Astrocyte (in vitro differentiated cells and primary cell): ENCODE results near the gene RALGPS2. TPM values are rescaled to one million over a fixed set of nuclear protein-coding genes. Genes with fewer than 3 reads are reported as not detected.

ENCODE experiments used
- DNase-seq: peaks from one replicate; pipeline ENCODE4 v3.0.0-alpha.2; 2010; ENCODE audit warnings: low read depth
- FAIRE-seq: peaks from 2 replicates; lab custom pipeline; 2011; peaks lifted over from hg19 to GRCh38; lab: Jason Lieb, UNC
- H2AFZ ChIP-seq: 2 replicates; pipeline ENCODE4 v1.6.0; 2012; ENCODE audit warnings: low read depth, low read length, inconsistent platforms
- H3K27ac ChIP-seq: 2 replicates; pipeline ENCODE4 v1.5.1; 2011; ENCODE audit warnings: low read depth, low read length, inconsistent platforms
- H3K27me3 ChIP-seq: 2 replicates; pipeline ENCODE4 v1.6.0; 2011; ENCODE audit warnings: low read length, inconsistent platforms; ENCODE audit not compliant: insufficient read depth
- H3K36me3 ChIP-seq: 2 replicates; pipeline ENCODE4 v1.5.1; 2011; ENCODE audit warnings: low read length, inconsistent platforms; ENCODE audit not compliant: insufficient read depth
- H3K4me1 ChIP-seq: 2 replicates; pipeline ENCODE4 v1.5.1; 2011; ENCODE audit warnings: low read length, inconsistent platforms; ENCODE audit not compliant: insufficient read depth
- H3K4me2 ChIP-seq: 2 replicates; pipeline ENCODE4 v1.6.0; 2012; ENCODE audit warnings: low read length, inconsistent platforms
- H3K4me3 ChIP-seq: 2 replicates; pipeline ENCODE4 v1.5.1; 2011; ENCODE audit warnings: low read depth, mild to moderate bottlenecking, low read length, inconsistent platforms; ENCODE audit not compliant: insufficient read depth
- H3K79me2 ChIP-seq: 2 replicates; pipeline ENCODE4 v1.6.0; 2012; ENCODE audit warnings: mild to moderate bottlenecking, low read length, inconsistent platforms; ENCODE audit not compliant: insufficient read depth
- H3K9ac ChIP-seq: 2 replicates; pipeline ENCODE4 v1.6.0; 2012; ENCODE audit warnings: mild to moderate bottlenecking, low read length, inconsistent platforms
- H3K9me3 ChIP-seq: 2 replicates; pipeline ENCODE4 v1.5.1; 2012; ENCODE audit warnings: low read depth, mild to moderate bottlenecking, low read length, inconsistent platforms; ENCODE audit not compliant: insufficient read depth
- H4K20me1 ChIP-seq: 2 replicates; pipeline ENCODE4 v1.6.0; 2012; ENCODE audit warnings: low read length, inconsistent platforms; ENCODE audit not compliant: insufficient read depth
- H3K27ac Mint-ChIP-seq: one replicate; pipeline ENCODE4 v1.8.0; 2021; ENCODE audit warnings: mild to moderate bottlenecking, mixed read lengths; ENCODE audit not compliant: unreplicated experiment
- H3K27me3 Mint-ChIP-seq: one replicate; pipeline ENCODE4 v1.8.0; 2021; ENCODE audit warnings: low read depth, mixed read lengths; ENCODE audit not compliant: unreplicated experiment
- H3K36me3 Mint-ChIP-seq: one replicate; pipeline ENCODE4 v1.8.0; 2021; ENCODE audit warnings: low read depth, mixed read lengths; ENCODE audit not compliant: unreplicated experiment
- H3K4me1 Mint-ChIP-seq: one replicate; pipeline ENCODE4 v1.8.0; 2021; ENCODE audit warnings: low read depth, mixed read lengths; ENCODE audit not compliant: unreplicated experiment
- H3K4me3 Mint-ChIP-seq: one replicate; pipeline ENCODE4 v1.8.0; 2021; ENCODE audit warnings: mild to moderate bottlenecking, moderate library complexity, mixed read lengths; ENCODE audit not compliant: unreplicated experiment
- H3K9me3 Mint-ChIP-seq: one replicate; pipeline ENCODE4 v1.8.0; 2021; ENCODE audit warnings: mild to moderate bottlenecking, mixed read lengths; ENCODE audit not compliant: unreplicated experiment
- CTCF ChIP-seq: IDR thresholded peaks from 2 replicates; pipeline ENCODE4 v1.5.1; 2011; ENCODE audit warnings: low read depth, mild to moderate bottlenecking, inconsistent platforms, low read length, moderate library complexity; ENCODE audit not compliant: insufficient read depth
- EZH2 ChIP-seq: IDR thresholded peaks from 2 replicates; pipeline ENCODE4 v1.6.1; 2012; ENCODE audit warnings: mild to moderate bottlenecking, low read length, inconsistent platforms; ENCODE audit not compliant: insufficient read depth
- total RNA-seq: library from RNA; stranded (reverse); gene quantifications from 2 replicates; pipeline ENCODE4 v1.2.1, GENCODE V29; 2021

Gene RALGPS2
- total RNA-seq, 1 donor from 2014 or later, result 33.6 TPM

GRCh38 chr1:178740491-178740890, 15.4 kb downstream of the RALGPS2 start:
- H3K4me1 ChIP-seq, result no peaks in the 10 kb centered on the region
- no peaks in the 10 kb centered on the region for H4K20me1 ChIP-seq
- no peaks in the 10 kb centered on the region for H3K36me3 ChIP-seq
- no peaks in the 10 kb centered on the region for H3K27me3 ChIP-seq
- TF ChIP-seq EZH2 (no peak), CTCF (no peak)
- H3K9me3 ChIP-seq, result no peaks in the 10 kb centered on the region
- no peak for DNase-seq
- no peak overlapping the region for H3K4me3 Mint-ChIP-seq
- H3K27ac ChIP-seq, result no peak overlapping the region
- no peak overlapping the region for H3K9ac ChIP-seq
- H3K4me2 ChIP-seq, result no peak overlapping the region
- H3K27me3 Mint-ChIP-seq, result no peaks in the 10 kb centered on the region
- no peak overlapping the region for H2AFZ ChIP-seq
- peaks cover 6% of the 10 kb centered on the region for H3K9me3 Mint-ChIP-seq
- no peak overlapping the region for H3K27ac Mint-ChIP-seq
- no peak for FAIRE-seq
- H3K36me3 Mint-ChIP-seq, result peaks cover 40% of the 10 kb centered on the region
- H3K4me1 Mint-ChIP-seq, result no peaks in the 10 kb centered on the region
- no peaks in the 10 kb centered on the region for H3K79me2 ChIP-seq
- H3K4me3 ChIP-seq, result no peak overlapping the region

- H4K20me1 ChIP-seq, result no peaks in the 10 kb centered on the region
- H3K27me3 Mint-ChIP-seq, result no peaks in the 10 kb centered on the region
- H3K4me3 ChIP-seq, result no peak overlapping the region
- no peak overlapping the region for H3K27ac ChIP-seq
- H3K4me1 Mint-ChIP-seq, result no peaks in the 10 kb centered on the region
- H3K9me3 ChIP-seq, result no peaks in the 10 kb centered on the region
- FAIRE-seq (no peak), DNase-seq (no peak)
- no peak overlapping the region for H3K4me2 ChIP-seq
- no peak for TF ChIP-seq EZH2
- no peak for TF ChIP-seq CTCF
- H3K36me3 Mint-ChIP-seq, result peaks cover 40% of the 10 kb centered on the region
- no peaks in the 10 kb centered on the region for H3K4me1 ChIP-seq
- no peak overlapping the region for H3K9ac ChIP-seq
- no peak overlapping the region for H3K27ac Mint-ChIP-seq
- H3K4me3 Mint-ChIP-seq, result no peak overlapping the region
- no peaks in the 10 kb centered on the region for H3K27me3 ChIP-seq
- no peaks in the 10 kb centered on the region for H3K36me3 ChIP-seq
- H3K9me3 Mint-ChIP-seq, result peaks cover 6% of the 10 kb centered on the region
- H2AFZ ChIP-seq, result no peak overlapping the region
- H3K79me2 ChIP-seq, result no peaks in the 10 kb centered on the region
Observed at GRCh38 chr1:178740924-178741323, 15.9 kb downstream of the RALGPS2 start.

- no peaks in the 10 kb centered on the region for H3K4me1 Mint-ChIP-seq
- FAIRE-seq, result no peak
Observed at GRCh38 chr1:178743801-178744200, 18.8 kb downstream of the RALGPS2 start.

More at GRCh38 chr1:178743801-178744200, 18.8 kb downstream of the RALGPS2 start:
- no peak overlapping the region for H3K27ac Mint-ChIP-seq
- TF ChIP-seq CTCF (no peak), EZH2 (no peak)
- no peaks in the 10 kb centered on the region for H3K27me3 ChIP-seq
- no peaks in the 10 kb centered on the region for H3K27me3 Mint-ChIP-seq
- H3K79me2 ChIP-seq, result no peaks in the 10 kb centered on the region
- H2AFZ ChIP-seq, result no peak overlapping the region
- H3K4me3 Mint-ChIP-seq, result no peak overlapping the region
- H3K4me2 ChIP-seq, result no peak overlapping the region
- H3K36me3 Mint-ChIP-seq, result peaks cover 36% of the 10 kb centered on the region
- no peaks in the 10 kb centered on the region for H3K36me3 ChIP-seq
- peaks cover 6% of the 10 kb centered on the region for H3K9me3 Mint-ChIP-seq
- no peaks in the 10 kb centered on the region for H3K9me3 ChIP-seq
- H4K20me1 ChIP-seq, result no peaks in the 10 kb centered on the region
- no peak overlapping the region for H3K9ac ChIP-seq
- H3K4me1 ChIP-seq, result no peaks in the 10 kb centered on the region
- no peak overlapping the region for H3K4me3 ChIP-seq
- no peak overlapping the region for H3K27ac ChIP-seq
- no peak for DNase-seq
